Keratinocyte (primary cell): Measurements from ENCODE around the gene LYPLA2. TPM values are rescaled to one million over a fixed set of nuclear protein-coding genes. Genes with fewer than 3 reads are reported as not detected.

Source experiments
- DNase-seq: peaks from one replicate; pipeline ENCODE4 v3.0.0-alpha.2; 2011; ENCODE audit warnings: low read depth, missing footprints, low spot score
- FAIRE-seq: peaks from 2 replicates; lab custom pipeline; 2011; peaks lifted over from hg19 to GRCh38; lab: Jason Lieb, UNC
- H2AFZ ChIP-seq: 2 replicates; pipeline ENCODE4 v1.6.0; 2012; ENCODE audit warnings: low read length, control low read depth, inconsistent platforms; ENCODE audit not compliant: control insufficient read depth
- H3K27ac ChIP-seq: 2 replicates; pipeline ENCODE4 v1.5.1; 2011; ENCODE audit warnings: low read length; ENCODE audit not compliant: control insufficient read depth, insufficient read depth
- H3K27me3 ChIP-seq: 3 replicates; pipeline ENCODE4 v1.6.0; 2011; ENCODE audit warnings: low read length; ENCODE audit not compliant: control insufficient read depth, insufficient read depth; ENCODE audit errors: extremely low read depth
- H3K36me3 ChIP-seq, 2 experiments: 2 replicates in 1 of 2; 3 replicates in 1 of 2; pipeline ENCODE4 v1.5.1; 2011; ENCODE audit warnings: low read length in 2 of 2, mild to moderate bottlenecking in 1 of 2; ENCODE audit not compliant: control insufficient read depth in 2 of 2, insufficient read depth in 2 of 2; ENCODE audit errors: extremely low read depth in 1 of 2
- H3K4me1 ChIP-seq: 3 replicates; pipeline ENCODE4 v1.5.1; 2011; ENCODE audit warnings: low read length; ENCODE audit not compliant: control insufficient read depth, insufficient read depth; ENCODE audit errors: extremely low read depth
- H3K4me2 ChIP-seq: 3 replicates; pipeline ENCODE4 v1.6.0; 2011; ENCODE audit warnings: low read depth, low read length; ENCODE audit not compliant: control insufficient read depth, insufficient read depth; ENCODE audit errors: extremely low read depth
- H3K4me3 ChIP-seq, 3 experiments: fragments of 200-600 bp in 1 of 3; sonication (generic) in 1 of 3; 2 replicates in 2 of 3; 3 replicates in 1 of 3; pipeline ENCODE4 v1.5.1; 2011 to 2016; ENCODE audit warnings: low read length in 3 of 3, mild to moderate bottlenecking in 3 of 3, control low read depth in 2 of 3, inconsistent platforms in 1 of 3, low read depth in 1 of 3, mixed read lengths in 1 of 3, mixed run types in 1 of 3, moderate library complexity in 1 of 3; ENCODE audit not compliant: control insufficient read depth in 2 of 3, insufficient read depth in 2 of 3; ENCODE audit errors: extremely low read depth in 1 of 3
- H3K79me2 ChIP-seq: 2 replicates; pipeline ENCODE4 v1.6.0; 2012; ENCODE audit warnings: low read length; ENCODE audit not compliant: control insufficient read depth, insufficient read depth
- H3K9ac ChIP-seq: 3 replicates; pipeline ENCODE4 v1.6.0; 2011; ENCODE audit warnings: low read length; ENCODE audit not compliant: control insufficient read depth, insufficient read depth; ENCODE audit errors: extremely low read depth
- H3K9me1 ChIP-seq: 3 replicates; pipeline ENCODE4 v1.6.0; 2011; ENCODE audit warnings: low read length; ENCODE audit not compliant: control insufficient read depth, insufficient read depth; ENCODE audit errors: extremely low read depth
- H3K9me3 ChIP-seq: 2 replicates; pipeline ENCODE4 v1.5.1; 2012; ENCODE audit warnings: low read depth, low read length; ENCODE audit not compliant: control insufficient read depth
- H4K20me1 ChIP-seq: 3 replicates; pipeline ENCODE4 v1.6.0; 2011; ENCODE audit warnings: low read length; ENCODE audit not compliant: control insufficient read depth, insufficient read depth; ENCODE audit errors: extremely low read depth
- CTCF ChIP-seq, 3 experiments: IDR thresholded peaks in 1 of 3; conservative IDR thresholded peaks in 1 of 3; optimal IDR thresholded peaks in 1 of 3; 2 replicates in 2 of 3; 3 replicates in 1 of 3; pipeline versions ENCODE3 to v1.5.1; 2011; ENCODE audit warnings: low read length in 3 of 3, mild to moderate bottlenecking in 3 of 3, moderate library complexity in 2 of 3, control low read depth in 1 of 3, inconsistent platforms in 1 of 3; ENCODE audit not compliant: insufficient read depth in 2 of 3; ENCODE audit errors: extremely low read depth in 1 of 3
- EZH2 ChIP-seq: IDR thresholded peaks from one replicate; pipeline ENCODE4 v1.6.1; 2012; ENCODE audit warnings: inconsistent platforms, mild to moderate bottlenecking, low read length, moderate library complexity
- dilution Hi-C: fragments of 300-500 bp; cut with MboI; formaldehyde crosslinking; loops from one replicate; pipeline ENCODE4 v1.7.0; 2020; ENCODE audit warnings: low sequenced_read_pairs; ENCODE audit not compliant: extremely low pct_ligation_motif_present
- polyA plus RNA-seq, 5 experiments: library from polyadenylated mRNA; depleted of rRNA in 3 of 5; stranded (reverse) in 3 of 5; stranded (forward) in 1 of 5; unstranded in 1 of 5; fragments of >200 nt; gene quantifications; 1 replicate in 1 of 5; 2 replicates in 3 of 5; 3 replicates in 1 of 5; pipeline versions ENCODE4 v1.2.1 to v1.2.3, GENCODE V29; 2011 to 2012; ENCODE audit warnings: missing spikeins in 2 of 5, low read depth in 1 of 5, low replicate concordance in 1 of 5

LYPLA2 gene
- polyA plus RNA-seq, 1 donor (not counting 4 experiments of a cell fraction or from before 2014, with no cell fraction given), result 51.7 TPM

- no peak overlapping the region for H3K27ac ChIP-seq
- H3K4me1 ChIP-seq, result no peaks in the 10 kb centered on the region
- dilution Hi-C loops, result no loop called here
- H3K9me3 ChIP-seq, result no peaks in the 10 kb centered on the region
- no peaks in the 10 kb centered on the region for H4K20me1 ChIP-seq
- no peak for TF ChIP-seq CTCF (optimal IDR thresholded peaks at IDR 0.05 in 1 of 3, IDR thresholded peaks at IDR 0.05 in 1 of 3, conservative IDR thresholded peaks at IDR 0.05 in 1 of 3; ENCODE audit: extremely low read depth in 1 of 3, insufficient read depth in 2 of 3, low read length in 3 of 3)
- no peak for TF ChIP-seq EZH2
- H3K27me3 ChIP-seq, result no peaks in the 10 kb centered on the region
- H3K36me3 ChIP-seq, result peaks cover 7 to 19% of the 10 kb centered on the region in 2 experiments
- H3K4me3 ChIP-seq, result no peak overlapping the region
- no peak overlapping the region for H2AFZ ChIP-seq
- DNase-seq (no peak), FAIRE-seq (no peak)
- H3K4me2 ChIP-seq, result no peak overlapping the region
- no peaks in the 10 kb centered on the region for H3K9me1 ChIP-seq
- H3K79me2 ChIP-seq, result no peaks in the 10 kb centered on the region
- H3K9ac ChIP-seq, result no peak overlapping the region
Observed at GRCh38 chr1:23816906-23817305, 26.0 kb downstream of the LYPLA2 start.

GRCh38 chr1:23817633-23818032 lies 26.7 kb downstream of the LYPLA2 start:
- no peaks in the 10 kb centered on the region for H3K79me2 ChIP-seq
- H3K4me2 ChIP-seq, result no peak overlapping the region
- H4K20me1 ChIP-seq, result no peaks in the 10 kb centered on the region
- FAIRE-seq (no peak), DNase-seq (no peak)
- H3K9ac ChIP-seq, result no peak overlapping the region
- no peak overlapping the region for H3K4me3 ChIP-seq
- H2AFZ ChIP-seq, result no peak overlapping the region
- no peaks in the 10 kb centered on the region for H3K27me3 ChIP-seq
- no peaks in the 10 kb centered on the region for H3K9me3 ChIP-seq
- H3K4me1 ChIP-seq, result no peaks in the 10 kb centered on the region
- H3K27ac ChIP-seq, result no peak overlapping the region
- H3K36me3 ChIP-seq, result peaks cover 7 to 19% of the 10 kb centered on the region in 2 experiments
- H3K9me1 ChIP-seq, result no peaks in the 10 kb centered on the region
- dilution Hi-C loops, result no loop called here
- TF ChIP-seq CTCF (optimal IDR thresholded peaks at IDR 0.05 in 1 of 3, IDR thresholded peaks at IDR 0.05 in 1 of 3, conservative IDR thresholded peaks at IDR 0.05 in 1 of 3; ENCODE audit: extremely low read depth in 1 of 3, insufficient read depth in 2 of 3, low read length in 3 of 3) (no peak), EZH2 (no peak)
